Thyroid gland (tissue), 4 donors: ENCODE results near the gene FKRP.

Experiments used
- POLR2A ChIP-seq, 2 donors: fragments of 450-650 bp; IDR thresholded peaks; one replicate each; pipeline ENCODE4 v1.6.1; 2017; ENCODE audit warnings: antibody characterized with exemption in 2 of 2, mild to moderate bottlenecking in 2 of 2, moderate library complexity in 1 of 2
- TF ChIP-seq, protein P1 (sequence below), 6 experiments: fragments of 200-600 bp in 3 of 6; fragments of 450-650 bp in 3 of 6; sonication (generic) in 3 of 6; IDR thresholded peaks; one replicate each; pipeline ENCODE4 v1.5.1; 2016 to 2019; ENCODE audit warnings: antibody characterized with exemption in 6 of 6, mild to moderate bottlenecking in 2 of 6, inconsistent platforms in 1 of 6, moderate library complexity in 1 of 6

DNA sequence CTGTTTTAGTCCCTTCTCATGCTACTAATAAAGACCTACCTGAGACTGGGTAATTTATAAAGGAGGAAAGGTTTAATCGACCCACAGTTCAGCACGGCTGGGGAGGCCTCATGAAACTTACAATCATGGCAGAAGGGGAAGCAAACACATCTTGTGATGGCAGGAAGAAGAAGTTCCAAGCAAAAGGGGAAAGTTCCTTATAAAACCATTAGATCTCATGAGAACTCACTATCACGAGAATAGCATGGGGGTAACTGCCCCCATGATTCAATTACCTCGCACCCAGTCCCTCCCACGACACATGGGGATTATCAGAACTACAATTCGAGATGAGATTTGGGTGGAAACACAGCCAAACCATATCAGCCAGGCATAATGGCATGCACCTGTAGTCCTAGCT is 13.3 kb downstream of the FKRP start:
- TF ChIP-seq POLR2A (IDR thresholded peaks at IDR 0.05): no peak
- TF ChIP-seq, protein P1, sequence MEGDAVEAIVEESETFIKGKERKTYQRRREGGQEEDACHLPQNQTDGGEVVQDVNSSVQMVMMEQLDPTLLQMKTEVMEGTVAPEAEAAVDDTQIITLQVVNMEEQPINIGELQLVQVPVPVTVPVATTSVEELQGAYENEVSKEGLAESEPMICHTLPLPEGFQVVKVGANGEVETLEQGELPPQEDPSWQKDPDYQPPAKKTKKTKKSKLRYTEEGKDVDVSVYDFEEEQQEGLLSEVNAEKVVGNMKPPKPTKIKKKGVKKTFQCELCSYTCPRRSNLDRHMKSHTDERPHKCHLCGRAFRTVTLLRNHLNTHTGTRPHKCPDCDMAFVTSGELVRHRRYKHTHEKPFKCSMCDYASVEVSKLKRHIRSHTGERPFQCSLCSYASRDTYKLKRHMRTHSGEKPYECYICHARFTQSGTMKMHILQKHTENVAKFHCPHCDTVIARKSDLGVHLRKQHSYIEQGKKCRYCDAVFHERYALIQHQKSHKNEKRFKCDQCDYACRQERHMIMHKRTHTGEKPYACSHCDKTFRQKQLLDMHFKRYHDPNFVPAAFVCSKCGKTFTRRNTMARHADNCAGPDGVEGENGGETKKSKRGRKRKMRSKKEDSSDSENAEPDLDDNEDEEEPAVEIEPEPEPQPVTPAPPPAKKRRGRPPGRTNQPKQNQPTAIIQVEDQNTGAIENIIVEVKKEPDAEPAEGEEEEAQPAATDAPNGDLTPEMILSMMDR (IDR thresholded peaks at IDR 0.05): no peak
